Liver (tissue), 2 donors: ENCODE results near the gene STAC2.

ENCODE experiments used
- CTCF ChIP-seq: fragments of 150-350 bp; IDR thresholded peaks from 2 replicates; pipeline ENCODE4 v1.5.1; 2017; ENCODE audit warnings: improper control_type of control experiment, low read depth, low read length; ENCODE audit not compliant: missing input control
- TF ChIP-seq, protein P1 (sequence below): IDR thresholded peaks from 2 replicates; pipeline ENCODE4 v1.6.1; 2016; ENCODE audit warnings: antibody characterized with exemption
- donor health status: healthy.

GRCh38 chr17:39200957-39201510 is 24.7 kb downstream of the STAC2 start:
- TF ChIP-seq CTCF, result no peak
- TF ChIP-seq, protein P1, sequence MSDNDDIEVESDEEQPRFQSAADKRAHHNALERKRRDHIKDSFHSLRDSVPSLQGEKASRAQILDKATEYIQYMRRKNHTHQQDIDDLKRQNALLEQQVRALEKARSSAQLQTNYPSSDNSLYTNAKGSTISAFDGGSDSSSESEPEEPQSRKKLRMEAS, result no peak
